Activated CD4-positive, alpha-beta T cell treated with anti-CD3 and anti-CD28 coated beads for 48 hours (primary cell): ENCODE measurements around the gene LSM4.
A peak's percentile ranks its signal among the peaks of the same experiment; 100 is the strongest.

ENCODE experiments used
- DNase-seq: peaks from one replicate; pipeline ENCODE4 v3.0.0-alpha.2; 2020

Gene LSM4

DNA sequence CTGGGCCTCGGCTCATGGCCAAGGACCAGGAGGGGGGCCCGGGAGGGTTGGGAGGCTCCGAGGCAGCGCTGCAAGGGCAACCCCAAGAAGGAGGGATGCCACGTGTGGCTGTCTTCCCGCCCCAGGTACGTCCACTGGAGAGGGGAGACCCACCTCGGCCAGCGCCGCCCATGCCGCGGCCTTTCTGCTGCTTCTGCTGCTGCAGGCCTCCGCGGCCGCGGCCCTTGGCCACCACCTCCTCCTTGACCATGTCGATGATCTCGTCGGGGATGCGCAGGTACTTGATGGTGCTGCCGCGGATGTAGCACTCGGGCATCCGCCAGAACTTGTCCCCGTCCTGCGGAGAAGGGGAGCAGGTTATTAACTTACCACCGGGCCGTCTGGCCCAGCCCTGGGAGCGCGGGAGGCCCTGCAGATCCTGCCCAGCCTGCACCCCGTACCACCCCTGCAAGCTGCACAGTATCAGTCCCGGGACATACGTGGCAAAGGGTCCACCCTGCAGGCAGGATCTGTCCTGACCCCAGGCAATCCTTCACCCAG, 13.3 kb downstream of the LSM4 start:
- DNase-seq, result no peak

DNA sequence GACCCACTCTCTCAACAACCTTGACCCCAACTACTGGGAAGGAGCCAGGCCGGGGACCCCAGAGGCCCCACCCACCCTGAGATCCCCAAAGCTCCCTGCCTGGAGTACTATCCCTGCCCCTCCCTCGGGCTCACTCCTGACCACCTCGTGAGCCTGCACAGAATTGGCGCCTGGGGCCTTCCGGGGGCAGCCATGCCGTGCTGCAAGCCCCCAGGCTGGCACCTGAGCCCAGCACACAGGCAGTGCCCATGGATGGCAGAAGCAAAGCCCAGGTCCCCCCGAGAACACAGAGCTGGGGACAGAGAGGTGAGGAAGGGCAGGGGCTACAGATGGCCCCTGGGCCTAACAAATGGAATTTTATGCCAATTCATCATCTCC, 13.9 kb downstream of the LSM4 start:
- DNase-seq, result no peak

DNA sequence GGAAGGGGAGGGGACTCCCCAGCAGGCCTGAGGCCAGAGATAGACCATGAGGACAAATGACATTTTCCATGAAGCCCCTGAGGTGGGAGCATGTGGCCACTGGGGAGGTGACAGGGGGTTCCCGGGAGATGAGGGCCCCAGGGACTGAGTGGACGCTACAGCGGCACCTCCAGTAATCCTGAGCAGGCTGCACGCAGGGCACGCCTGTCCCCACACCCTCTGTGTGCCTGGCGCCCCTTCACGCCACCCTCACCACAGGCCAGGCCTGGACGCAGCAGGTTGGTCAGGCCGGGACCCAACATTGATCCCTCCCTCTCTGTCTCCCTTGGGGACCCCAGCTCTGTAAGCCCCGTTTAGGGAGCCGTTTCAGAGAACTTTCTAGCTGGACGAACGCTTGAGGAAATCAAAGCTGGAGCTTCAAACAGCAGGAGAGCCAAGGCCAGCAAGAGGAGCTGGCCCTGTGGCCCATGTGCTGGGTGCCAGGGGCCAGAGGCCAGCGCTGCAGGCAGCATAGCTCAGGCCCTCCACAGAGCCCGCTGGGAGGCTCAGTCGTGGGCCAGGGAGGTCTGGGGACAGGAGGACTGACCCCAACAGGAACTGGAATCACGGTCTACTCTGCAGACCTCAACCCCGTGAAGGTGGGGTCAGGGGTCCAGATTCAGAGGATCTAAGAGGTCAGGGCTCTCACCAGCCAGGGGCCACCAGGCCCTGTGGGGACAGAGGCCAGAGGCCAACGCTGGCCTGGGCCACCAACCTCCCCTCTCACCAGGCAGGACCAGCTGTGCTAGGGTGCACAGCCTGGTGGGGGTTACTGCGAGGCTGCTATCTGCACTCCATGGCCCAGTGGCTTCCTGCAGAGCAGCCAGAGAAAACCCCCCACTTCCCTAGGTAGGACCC, 14.6 kb downstream of the LSM4 start:
- no peak for DNase-seq

DNA sequence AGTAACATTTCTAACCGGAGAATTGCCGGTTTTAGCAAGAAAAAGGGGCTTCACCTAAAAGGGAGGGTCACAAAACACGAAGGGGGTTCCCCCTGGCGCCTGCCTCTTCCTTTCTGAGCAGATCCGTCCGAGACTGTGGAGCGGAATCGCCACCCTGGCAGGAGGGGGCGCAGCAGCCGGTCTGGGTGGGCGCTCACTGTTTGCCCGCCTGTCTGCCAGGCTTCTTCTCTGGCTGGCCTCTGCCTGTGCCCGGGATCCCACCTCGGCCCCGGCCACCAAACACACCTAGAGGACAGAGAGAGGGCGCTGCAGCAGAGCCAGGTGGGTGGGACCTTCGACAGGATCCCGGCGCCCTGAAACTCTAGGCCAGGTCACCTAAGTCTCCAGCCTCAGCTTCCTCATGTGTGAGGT, 15.6 kb downstream of the LSM4 start:
- DNase-seq, result no peak

DNA sequence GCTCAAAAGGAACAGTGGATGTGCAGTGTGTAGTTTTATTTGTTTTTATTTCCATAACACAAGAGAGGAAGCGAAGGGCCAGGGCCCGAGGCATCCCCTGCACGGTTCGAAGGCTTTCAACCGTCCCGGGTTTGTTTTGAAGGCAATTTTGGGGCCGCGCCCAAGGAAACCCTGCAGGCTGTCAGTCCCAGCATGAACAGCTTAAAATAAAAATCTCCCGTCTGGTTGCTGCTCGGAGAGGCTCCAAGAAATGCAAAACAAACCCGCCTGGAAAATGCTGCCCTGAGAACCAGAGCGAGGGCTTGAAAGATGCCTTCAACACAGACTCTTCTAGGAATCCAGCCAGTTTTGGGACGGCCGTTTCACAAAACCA, 16.0 kb downstream of the LSM4 start:
- no peak for DNase-seq

DNA sequence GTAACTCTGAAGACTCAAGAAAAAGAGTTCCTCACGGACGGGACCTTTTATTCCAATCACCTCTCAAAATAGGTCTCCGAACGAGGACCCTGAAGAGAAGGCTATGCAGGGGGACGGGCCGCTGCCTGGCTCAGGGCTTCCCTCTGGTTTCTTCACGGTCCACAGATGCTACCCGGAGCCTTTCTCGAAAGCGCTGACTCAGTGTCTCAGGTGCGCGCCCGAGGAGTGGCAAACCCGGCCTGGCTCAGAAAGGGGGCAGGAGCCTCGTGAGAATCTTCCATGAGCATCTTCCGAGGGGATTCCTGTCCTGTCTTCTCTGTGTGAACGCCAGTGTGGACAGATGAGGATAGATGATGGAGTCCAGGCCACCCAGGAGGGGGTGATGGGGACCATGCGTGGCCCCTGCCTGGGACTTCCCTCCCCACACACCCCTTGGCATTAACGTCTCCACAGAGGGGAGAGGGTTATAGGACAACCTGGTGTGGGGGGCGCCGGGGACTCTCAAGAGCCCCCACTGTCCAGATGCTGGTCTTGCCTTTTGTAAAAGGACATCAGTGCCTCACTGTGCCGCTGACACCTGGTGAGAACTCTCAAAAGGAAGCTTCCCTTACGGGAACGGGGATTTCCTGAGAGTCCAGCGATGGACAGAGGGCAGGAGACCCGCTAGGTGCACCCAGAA, 16.5 kb downstream of the LSM4 start:
- no peak for DNase-seq

DNA sequence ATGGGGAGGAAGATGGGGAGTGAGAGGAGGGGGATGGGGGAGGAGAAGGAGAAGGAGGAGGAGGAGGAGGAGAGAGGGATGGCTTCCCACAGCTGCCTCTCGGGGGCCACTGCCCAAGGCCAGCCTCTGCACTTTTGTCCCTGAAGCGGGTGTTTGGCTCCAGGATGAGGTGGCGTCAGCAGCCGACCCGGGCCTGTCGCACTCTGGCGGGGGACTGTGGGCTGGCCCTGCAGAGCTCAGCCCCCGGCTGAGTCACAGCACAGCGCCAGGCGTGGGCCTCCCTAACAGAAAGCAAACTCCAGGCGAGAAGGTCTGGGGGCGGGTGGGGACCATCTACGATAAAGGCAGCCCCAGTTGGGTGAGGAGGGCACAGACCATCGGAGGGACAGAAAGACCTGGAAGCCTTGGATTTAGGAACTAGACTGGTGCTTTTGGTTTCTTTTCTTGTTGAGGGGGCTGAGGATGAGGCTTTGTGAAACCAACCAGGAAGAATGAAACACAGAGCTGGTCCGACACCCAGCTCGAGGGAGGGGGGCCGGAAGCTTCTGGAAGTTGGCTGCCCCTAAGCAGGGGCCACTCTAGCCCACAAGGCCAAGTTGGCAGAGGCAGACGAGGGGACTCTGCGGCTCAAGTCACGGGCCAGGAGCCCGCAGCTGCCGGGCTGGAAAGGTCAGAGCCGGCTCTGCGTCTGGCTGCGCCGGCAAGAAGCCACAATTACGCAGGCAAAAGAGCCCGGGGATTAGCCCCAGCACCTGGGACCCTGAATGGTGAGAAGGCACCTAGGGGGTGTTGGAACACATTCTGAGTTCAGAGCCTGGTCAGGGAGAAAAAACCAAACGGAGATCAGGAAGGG, 18.2 kb downstream of the LSM4 start:
- DNase-seq, result peak; percentile 90

DNA sequence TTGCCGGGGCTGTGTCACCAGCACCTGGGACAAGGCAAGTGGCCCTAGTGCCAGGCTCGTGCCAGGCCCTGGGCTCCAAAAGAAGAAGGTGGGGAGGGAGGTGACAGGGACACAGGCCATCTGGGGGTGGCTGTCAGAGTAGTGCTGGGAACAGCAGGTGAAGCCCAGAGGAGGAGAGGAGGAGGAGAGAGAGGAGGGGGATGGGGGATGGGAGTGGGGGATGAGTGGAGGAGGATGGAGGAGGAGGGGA, 18.7 kb downstream of the LSM4 start:
- no peak for DNase-seq

DNA sequence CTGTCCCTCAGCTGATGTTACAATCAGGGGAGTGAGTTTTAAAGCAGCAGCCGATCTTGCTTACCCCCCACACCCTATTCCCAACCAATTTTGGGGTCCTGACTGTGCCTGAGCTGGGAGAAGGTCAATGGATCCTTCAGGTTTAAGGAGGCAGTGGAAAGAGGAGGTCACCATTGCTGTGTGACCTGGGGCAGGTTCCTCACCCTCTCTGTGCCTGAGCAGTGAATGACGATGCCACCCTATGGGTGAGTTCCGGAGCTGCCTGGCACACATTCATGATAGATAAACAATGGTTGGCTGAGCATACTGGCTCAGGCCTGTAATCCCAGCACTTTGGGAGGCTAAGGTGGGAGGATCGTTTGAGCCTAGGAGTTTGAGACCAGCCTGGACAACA, 21.2 kb downstream of the LSM4 start:
- DNase-seq, result no peak

DNA sequence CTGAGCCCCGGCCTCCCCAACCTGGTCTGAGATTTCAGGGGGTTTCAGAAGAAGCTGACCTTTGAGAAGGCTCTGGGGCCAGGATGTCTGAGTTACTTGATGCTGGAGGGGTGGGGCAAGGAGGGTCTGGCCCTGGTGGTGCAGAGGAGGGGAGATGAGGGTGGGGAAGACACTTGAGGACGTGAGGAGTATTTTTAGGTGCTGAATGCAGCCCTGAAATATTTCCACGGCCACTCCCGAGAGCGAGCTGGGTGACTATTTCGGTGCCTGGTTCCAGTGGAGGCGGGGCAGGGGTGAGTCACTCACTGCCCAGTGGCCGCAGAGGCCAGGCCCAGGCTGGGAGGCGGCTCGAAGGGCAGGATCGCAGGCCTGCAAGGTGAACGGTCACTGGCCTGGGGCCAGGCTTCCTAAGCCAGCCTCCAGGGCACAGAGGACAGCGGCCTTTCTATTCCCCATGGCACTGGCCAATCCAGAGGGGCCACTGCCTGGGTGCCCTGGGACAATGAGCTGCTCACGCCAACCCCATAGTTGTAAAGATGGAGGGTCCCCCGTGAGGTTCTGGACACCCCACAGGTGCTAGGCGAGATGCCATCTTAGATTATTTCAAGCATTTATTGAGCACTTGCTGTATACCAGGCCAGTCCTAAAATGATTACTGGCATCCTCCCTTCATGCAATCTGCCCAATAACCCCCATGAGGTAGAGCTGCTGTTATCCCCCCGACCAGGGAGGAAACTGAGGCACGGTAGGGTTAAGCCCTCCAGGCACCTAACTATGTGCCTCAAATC, 21.8 kb downstream of the LSM4 start:
- DNase-seq, result no peak

DNA sequence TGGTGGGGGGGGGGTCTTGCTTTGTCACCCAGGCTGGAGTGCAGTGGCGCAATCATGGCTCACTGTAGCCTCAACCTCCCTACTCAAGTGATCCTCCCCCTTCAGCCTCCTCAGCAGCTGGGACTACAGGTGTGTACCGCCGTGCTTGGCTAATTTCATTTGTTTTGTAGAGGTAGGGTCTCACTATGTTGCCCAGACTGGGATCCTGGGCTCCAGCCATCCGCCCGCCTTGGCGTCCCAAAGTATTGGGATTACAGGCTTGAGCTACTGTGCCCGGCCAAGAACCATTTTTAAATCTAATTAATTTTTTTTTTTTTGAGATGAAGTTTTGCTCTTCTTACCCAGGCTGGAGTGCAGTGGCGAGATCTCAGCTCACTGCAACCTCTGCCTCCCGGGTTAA, 23.2 kb downstream of the LSM4 start:
- DNase-seq, result no peak

DNA sequence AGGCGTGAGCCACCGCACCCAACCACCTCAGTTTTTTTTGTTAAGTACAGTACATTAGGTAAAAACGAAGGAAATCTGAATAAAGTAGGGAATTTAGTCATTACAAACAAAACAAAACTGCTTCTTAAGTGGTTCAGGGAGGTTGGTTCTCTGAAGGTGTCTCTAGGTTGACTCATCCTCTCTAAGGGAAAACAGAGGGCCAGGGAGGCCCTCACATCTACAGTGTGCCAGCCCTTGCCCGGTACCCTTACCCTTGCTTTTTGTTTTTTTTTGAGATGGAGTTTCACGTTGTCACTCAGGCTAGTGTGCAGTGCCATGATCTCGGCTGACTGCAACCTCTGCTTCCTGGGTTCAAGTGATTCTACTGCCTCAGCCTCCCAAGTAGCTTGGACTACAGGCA, 24.3 kb downstream of the LSM4 start:
- peak; percentile 34 for DNase-seq

DNA sequence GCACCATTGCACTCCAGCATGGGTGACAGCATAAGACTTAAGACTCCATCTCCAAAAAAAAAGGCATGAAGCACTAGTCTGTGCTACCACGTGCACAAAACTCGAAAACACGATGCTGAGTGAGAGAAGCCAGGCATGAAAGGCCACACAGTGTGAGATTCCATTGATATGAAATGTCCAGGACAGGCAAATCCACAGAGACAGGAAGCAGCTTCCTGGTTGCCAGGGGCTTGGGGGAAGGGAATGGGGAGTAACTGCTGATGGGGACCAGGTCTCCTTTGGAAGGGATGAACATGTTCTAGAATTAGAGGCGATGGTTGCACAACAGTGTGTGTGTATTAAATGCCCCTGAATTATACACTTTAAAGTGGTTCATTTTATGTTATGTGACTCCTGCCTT, 25.6 kb downstream of the LSM4 start:
- DNase-seq, result no peak

DNA sequence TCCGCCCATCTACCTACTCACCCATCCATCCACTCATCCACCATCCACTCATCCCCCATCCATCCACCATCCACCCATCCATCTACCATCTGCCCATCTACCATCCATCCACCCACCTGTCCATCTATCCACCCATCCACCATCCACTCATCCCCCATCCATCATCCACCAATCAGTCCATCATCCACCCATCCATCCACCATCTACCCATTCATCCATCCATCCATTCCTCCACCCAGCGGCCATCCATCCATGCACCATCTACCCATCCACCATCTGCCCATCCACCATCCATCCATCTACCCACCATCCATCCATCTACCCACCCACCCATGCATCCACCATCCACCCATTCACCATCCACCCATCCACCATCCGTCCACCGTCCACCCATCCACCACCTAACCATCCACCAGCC, 27.8 kb downstream of the LSM4 start:
- DNase-seq, result no peak

DNA sequence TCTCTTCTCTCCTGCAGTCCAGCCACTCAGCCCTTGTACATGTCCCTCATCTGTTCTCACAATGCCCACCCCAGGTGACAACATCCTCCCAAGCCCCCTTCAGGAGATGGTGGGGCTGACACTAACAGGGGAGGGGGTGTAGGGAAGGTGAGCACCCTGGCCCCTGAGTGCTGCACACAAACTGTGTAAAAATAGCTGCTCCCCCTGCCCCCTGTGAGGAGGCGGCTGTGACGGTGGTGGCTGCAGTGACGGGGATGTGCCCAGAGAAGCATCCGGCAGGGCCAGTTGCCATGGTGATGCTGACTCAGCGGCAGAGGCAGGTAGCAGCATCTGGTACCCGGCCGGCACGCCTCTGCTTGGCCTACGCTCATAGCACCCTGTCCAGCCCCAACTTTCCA, 28.4 kb downstream of the LSM4 start:
- DNase-seq, result peak; percentile 95

DNA sequence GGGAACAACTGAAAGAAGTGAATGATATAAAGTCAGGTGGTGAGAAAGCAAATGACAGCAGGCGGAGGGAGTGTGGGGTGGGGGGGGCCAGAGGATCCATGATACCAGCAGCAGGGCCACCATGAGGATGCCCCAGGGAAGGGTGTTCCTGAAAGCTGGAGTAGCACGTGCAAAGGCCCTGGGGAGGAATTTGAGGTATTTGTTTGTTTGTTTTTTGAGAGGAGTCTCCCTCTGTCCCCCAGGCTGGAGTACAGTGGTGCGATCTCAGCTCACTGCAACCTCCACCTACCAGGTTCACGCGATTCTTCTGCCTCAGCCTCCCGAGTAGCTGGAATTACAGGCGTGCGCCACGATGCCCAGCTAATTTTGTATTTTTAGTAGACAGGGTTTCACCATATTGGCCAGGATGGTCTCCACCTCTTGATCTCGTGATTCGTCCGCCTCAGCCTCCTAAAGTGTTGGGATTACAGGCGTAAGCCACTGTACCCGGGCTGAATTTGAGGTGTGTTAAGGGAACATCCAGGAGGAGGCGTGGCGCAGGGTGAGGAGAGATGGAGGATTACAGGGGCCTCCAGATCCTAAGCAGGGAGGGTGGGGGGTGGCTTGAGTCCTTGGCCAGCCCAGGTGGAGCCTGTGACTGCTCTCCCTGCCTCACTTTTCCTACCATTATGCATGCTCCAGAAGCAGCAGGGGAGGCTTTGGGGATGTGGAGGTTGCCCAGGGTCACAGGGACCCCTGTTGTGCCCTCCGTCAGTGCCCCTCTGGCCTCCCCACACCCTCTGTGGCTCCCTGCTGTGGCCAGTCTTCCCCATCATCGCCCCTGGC, 29.0 kb downstream of the LSM4 start:
- no peak for DNase-seq

DNA sequence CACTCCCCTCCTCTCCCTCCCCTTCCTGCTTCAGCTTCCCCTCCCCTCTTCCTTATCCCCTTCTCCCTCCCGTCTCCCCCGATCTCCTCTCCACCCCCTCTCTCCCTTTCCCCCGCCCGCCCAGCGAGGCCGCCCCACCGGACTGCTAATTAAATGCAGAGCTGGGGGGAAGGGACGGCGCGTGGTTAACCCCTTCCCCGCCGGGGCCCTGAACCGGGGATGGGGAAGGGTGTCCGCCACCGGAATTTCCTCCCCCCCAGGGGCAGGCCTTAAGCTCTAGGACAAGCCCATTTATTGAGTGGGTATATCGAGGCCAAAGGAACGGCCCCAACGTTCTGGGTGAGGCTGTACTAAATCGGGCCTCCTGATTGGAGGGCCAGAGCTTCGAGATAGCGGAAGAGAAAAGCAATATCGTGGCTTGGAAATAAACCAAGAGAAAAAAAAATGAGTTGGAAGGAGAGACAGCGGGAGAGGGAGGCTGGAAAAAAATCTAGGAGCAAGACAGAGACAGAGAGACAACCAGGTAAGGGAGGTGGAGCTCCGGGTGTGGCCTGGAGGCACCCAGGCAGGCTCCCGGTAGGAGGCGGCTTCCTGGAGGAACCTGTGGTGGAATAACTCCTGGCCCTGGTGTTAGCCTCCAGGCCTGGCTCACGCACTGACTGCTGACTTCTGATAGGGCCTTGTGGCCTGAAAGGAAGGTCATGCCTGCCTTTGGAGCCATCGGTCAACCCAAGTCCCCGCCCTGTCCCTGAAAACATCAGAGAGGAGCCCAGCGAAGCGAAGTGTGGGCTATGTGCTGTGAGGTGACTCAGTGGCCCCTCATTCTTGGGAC, 29.9 kb downstream of the LSM4 start:
- peak; percentile 76 for DNase-seq

DNA sequence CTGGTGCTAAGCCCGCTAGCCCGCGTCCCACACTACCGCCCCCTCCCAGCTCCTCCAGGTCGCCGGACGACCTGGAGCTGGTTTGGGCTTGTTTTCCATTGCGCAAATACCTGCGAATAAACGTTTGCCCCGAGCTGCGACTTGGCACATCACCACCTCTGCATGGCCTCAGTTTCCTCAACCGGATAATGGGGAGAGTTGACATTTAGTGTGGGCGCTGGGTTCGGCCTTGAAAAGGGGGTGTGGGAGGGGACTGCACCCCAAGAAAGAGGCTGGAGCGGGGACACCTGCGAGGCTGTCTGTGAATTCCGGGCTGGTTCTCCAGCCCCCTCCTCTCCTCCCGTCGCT, 30.4 kb downstream of the LSM4 start:
- peak; percentile 52 for DNase-seq

DNA sequence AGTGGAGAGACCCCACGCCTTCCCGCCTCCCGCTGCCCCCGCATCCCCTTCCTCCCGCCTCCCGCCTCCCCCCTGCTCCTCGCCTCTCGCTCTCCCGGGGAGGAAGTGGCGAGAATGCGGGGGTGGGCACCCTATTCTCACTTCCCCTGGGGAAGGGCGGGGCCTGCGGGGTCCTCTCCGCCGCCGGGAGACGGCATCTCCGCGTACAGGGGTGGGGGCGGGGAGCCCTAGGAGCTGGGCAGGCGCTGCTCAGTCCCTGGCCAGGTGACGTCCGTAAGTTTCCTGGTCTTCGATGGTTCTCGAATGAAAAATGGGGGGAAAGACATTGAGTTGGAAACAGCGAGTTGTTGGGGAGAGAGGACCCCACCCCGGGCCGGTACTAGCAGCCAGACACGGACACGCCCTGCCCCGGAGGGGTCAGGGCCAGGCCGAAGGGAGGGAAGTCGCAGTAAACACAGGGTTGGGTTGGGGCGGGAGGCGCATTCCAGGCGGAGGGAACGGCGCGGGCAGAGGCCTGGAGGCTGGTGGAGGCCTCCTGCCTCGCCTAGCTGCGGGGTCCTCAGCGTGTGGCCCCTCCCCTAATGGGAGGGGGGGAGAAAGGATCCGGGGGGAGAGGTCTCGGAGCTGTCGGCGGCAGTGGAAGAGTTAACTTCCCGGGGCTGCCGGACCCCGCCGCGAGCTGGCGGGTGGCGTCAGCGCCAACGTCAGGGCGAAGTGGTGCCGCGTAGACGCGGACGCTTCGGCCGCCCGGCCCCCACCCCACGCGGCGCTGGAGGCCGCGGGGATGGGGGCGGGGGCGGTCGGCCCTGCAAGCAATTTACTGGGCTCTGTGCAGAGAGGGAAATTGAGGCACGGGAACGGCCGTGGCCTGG, 31.1 kb downstream of the LSM4 start:
- peak; percentile 93 for DNase-seq

DNA sequence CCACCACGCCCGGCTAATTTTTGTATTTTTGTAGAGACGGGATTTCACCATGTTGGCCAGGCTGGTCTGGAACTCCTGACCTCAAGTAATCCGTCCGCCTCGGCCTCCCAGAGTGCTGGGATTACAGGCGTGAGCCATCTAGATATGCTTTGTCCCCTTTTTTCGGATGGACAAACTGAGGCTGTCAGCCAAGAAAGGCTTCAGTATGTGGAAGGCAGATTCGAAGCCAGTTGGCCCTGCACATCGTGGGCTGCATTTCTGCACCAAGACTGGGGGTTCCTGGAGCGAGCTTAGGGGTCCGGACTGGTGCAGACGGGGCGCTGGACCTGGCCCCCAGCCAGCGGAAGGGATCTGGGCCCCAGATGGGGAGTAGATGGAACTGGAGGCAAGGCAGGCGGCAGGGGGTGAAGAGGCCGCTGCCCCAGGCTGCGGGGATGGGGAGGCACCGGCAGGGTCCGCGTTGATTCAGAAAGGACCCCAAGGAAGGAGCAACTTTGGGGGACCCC, 31.8 kb downstream of the LSM4 start:
- no peak for DNase-seq
